Activated naive CD4-positive, alpha-beta T cell treated with anti-CD3 and anti-CD28 coated beads, Interleukin-2, amount 50 U/mL, for 16 hours (primary cell): ENCODE results near the gene RBM45.
"Not testable (repeated sequence)": the region's sequence is repeated elsewhere in the genome, so short reads cannot be mapped to it uniquely, and the experiment has no call there.

ENCODE experiments used
- DNase-seq: peaks from one replicate; pipeline ENCODE4 v3.0.0-alpha.2; 2020

Gene RBM45

GRCh38 chr2:178109813-178110212, 2.4 kb upstream of the RBM45 start:
- no peak for DNase-seq

- no peak for DNase-seq
Observed at GRCh38 chr2:178110681-178111080, 1.6 kb upstream of the RBM45 start.

- no peak for DNase-seq
Observed at GRCh38 chr2:178111743-178112142, 494 bp upstream of the RBM45 start.

GRCh38 chr2:178114462-178114861, 2.2 kb downstream of the RBM45 start:
- DNase-seq, result no peak

- no peak for DNase-seq
Observed at GRCh38 chr2:178115271-178115670, 3.0 kb downstream of the RBM45 start.

- no peak for DNase-seq
Observed at GRCh38 chr2:178117725-178118124, 5.5 kb downstream of the RBM45 start.

GRCh38 chr2:178119179-178119922, 7.1 kb downstream of the RBM45 start:
- DNase-seq, result no peak

- no peak for DNase-seq
Observed at GRCh38 chr2:178123163-178123562, 10.9 kb downstream of the RBM45 start.

GRCh38 chr2:178125125-178125524, 12.9 kb downstream of the RBM45 start:
- no peak for DNase-seq

- no peak for DNase-seq
Observed at GRCh38 chr2:178125862-178126261, 13.6 kb downstream of the RBM45 start.

- no peak for DNase-seq
Observed at GRCh38 chr2:178128836-178129630, 16.8 kb downstream of the RBM45 start.

- no peak for DNase-seq
Observed at GRCh38 chr2:178136321-178137025, 24.2 kb downstream of the RBM45 start.

GRCh38 chr2:178142274-178143065, 30.2 kb downstream of the RBM45 start:
- no peak for DNase-seq

GRCh38 chr2:178143481-178143880, 31.2 kb downstream of the RBM45 start:
- DNase-seq, result no peak

GRCh38 chr2:178152033-178152432, 39.8 kb downstream of the RBM45 start:
- DNase-seq, result no peak

- DNase-seq, result no peak
Observed at GRCh38 chr2:178152542-178152941, 40.3 kb downstream of the RBM45 start.

- DNase-seq, result no peak
Observed at GRCh38 chr2:178152977-178153376, 40.7 kb downstream of the RBM45 start.

- DNase-seq, result not testable (repeated sequence)
Observed at GRCh38 chr2:178153878-178154277, 41.6 kb downstream of the RBM45 start.

GRCh38 chr2:178155524-178155923, 43.3 kb downstream of the RBM45 start:
- no peak for DNase-seq

- DNase-seq, result no peak
Observed at GRCh38 chr2:178157574-178157973, 45.3 kb downstream of the RBM45 start.

- no peak for DNase-seq
Observed at GRCh38 chr2:178159966-178160365, 47.7 kb downstream of the RBM45 start.

GRCh38 chr2:178160601-178161000, 48.4 kb downstream of the RBM45 start:
- no peak for DNase-seq

- no peak for DNase-seq
Observed at GRCh38 chr2:178163395-178163794, 51.2 kb downstream of the RBM45 start.
